ENCODE measurements around the gene RFTN1. TPM values are rescaled to one million over a fixed set of nuclear protein-coding genes. Genes with fewer than 3 reads are reported as not detected.

Gene RFTN1
- total and polyA plus RNA-seq, 2 experiments from 2014 or later: 3.3 to 7.2 TPM

DNA sequence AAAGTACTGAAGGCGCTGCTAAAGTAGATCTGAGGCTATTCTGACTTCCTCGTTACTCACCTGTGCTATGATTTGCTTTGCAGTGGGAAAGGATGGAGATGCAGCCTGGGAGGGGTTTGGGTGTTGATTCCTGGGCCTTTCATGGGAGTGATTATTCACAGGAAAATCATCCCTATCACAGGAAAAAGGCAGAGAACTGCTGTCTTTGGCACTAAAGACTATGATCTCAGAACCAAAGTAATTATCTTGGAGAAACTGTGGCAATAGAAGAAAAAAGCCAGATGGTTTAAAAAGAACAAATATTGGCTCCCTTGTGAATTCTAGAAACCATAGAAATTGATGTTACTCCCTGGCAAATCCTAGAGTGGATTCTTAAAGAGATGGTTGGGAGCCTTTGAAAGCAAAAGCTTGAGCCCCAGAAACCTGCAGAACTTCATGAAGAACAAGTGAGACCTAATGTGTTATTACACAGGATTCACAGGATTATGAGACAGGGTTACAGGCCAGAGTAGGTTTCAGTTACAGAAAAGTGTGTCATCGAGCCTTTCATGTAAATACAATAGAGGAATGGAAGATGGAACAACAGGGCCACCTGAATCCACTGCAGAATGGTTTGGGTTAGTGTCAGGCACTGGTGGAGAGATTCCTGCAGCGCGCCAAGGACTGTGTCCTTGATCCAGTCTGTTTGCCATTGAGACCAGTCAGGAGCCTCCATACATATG lies 162.7 kb downstream of the RFTN1 start (continued):
- TF ChIP-seq, protein P1, sequence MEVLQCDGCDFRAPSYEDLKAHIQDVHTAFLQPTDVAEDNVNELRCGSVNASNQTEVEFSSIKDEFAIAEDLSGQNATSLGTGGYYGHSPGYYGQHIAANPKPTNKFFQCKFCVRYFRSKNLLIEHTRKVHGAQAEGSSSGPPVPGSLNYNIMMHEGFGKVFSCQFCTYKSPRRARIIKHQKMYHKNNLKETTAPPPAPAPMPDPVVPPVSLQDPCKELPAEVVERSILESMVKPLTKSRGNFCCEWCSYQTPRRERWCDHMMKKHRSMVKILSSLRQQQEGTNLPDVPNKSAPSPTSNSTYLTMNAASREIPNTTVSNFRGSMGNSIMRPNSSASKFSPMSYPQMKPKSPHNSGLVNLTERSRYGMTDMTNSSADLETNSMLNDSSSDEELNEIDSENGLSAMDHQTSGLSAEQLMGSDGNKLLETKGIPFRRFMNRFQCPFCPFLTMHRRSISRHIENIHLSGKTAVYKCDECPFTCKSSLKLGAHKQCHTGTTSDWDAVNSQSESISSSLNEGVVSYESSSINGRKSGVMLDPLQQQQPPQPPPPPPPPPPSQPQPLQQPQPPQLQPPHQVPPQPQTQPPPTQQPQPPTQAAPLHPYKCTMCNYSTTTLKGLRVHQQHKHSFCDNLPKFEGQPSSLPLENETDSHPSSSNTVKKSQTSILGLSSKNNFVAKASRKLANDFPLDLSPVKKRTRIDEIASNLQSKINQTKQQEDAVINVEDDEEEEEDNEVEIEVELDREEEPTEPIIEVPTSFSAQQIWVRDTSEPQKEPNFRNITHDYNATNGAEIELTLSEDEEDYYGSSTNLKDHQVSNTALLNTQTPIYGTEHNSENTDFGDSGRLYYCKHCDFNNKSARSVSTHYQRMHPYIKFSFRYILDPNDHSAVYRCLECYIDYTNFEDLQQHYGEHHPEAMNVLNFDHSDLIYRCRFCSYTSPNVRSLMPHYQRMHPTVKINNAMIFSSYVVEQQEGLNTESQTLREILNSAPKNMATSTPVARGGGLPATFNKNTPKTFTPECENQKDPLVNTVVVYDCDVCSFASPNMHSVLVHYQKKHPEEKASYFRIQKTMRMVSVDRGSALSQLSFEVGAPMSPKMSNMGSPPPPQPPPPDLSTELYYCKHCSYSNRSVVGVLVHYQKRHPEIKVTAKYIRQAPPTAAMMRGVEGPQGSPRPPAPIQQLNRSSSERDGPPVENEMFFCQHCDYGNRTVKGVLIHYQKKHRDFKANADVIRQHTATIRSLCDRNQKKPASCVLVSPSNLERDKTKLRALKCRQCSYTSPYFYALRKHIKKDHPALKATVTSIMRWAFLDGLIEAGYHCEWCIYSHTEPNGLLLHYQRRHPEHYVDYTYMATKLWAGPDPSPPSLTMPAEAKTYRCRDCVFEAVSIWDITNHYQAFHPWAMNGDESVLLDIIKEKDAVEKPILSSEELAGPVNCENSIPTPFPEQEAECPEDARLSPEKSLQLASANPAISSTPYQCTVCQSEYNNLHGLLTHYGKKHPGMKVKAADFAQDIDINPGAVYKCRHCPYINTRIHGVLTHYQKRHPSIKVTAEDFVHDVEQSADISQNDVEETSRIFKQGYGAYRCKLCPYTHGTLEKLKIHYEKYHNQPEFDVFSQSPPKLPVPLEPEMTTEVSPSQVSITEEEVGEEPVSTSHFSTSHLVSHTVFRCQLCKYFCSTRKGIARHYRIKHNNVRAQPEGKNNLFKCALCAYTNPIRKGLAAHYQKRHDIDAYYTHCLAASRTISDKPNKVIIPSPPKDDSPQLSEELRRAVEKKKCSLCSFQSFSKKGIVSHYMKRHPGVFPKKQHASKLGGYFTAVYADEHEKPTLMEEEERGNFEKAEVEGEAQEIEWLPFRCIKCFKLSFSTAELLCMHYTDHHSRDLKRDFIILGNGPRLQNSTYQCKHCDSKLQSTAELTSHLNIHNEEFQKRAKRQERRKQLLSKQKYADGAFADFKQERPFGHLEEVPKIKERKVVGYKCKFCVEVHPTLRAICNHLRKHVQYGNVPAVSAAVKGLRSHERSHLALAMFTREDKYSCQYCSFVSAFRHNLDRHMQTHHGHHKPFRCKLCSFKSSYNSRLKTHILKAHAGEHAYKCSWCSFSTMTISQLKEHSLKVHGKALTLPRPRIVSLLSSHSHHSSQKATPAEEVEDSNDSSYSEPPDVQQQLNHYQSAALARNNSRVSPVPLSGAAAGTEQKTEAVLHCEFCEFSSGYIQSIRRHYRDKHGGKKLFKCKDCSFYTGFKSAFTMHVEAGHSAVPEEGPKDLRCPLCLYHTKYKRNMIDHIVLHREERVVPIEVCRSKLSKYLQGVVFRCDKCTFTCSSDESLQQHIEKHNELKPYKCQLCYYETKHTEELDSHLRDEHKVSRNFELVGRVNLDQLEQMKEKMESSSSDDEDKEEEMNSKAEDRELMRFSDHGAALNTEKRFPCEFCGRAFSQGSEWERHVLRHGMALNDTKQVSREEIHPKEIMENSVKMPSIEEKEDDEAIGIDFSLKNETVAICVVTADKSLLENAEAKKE (CRISPR knock-in tag; IDR thresholded peaks at IDR 0.05): no peak
- TF ChIP-seq EZH2phosphoT487 (IDR thresholded peaks at IDR 0.05; ENCODE audit: unreplicated experiment): no peak
- TF ChIP-seq NANOG (IDR thresholded peaks at IDR 0.05; ENCODE audit: borderline replicate concordance): no peak
- TF ChIP-seq JUNB (IDR thresholded peaks at IDR 0.05; ENCODE audit: unreplicated experiment): no peak
- TF ChIP-seq STAT1 (IDR thresholded peaks at IDR 0.05; ENCODE audit: unreplicated experiment): no peak
- no peak for TF ChIP-seq ZNF331 (CRISPR knock-in tag; IDR thresholded peaks at IDR 0.05; ENCODE audit: low read depth)
- no peak for TF ChIP-seq POLR2AphosphoS5 (IDR thresholded peaks at IDR 0.05; ENCODE audit: low read depth)
- TF ChIP-seq ZNF114 (CRISPR knock-in tag; IDR thresholded peaks at IDR 0.05): no peak
- TF ChIP-seq, protein P2, sequence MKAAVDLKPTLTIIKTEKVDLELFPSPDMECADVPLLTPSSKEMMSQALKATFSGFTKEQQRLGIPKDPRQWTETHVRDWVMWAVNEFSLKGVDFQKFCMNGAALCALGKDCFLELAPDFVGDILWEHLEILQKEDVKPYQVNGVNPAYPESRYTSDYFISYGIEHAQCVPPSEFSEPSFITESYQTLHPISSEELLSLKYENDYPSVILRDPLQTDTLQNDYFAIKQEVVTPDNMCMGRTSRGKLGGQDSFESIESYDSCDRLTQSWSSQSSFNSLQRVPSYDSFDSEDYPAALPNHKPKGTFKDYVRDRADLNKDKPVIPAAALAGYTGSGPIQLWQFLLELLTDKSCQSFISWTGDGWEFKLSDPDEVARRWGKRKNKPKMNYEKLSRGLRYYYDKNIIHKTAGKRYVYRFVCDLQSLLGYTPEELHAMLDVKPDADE (IDR thresholded peaks at IDR 0.05): no peak

Measured in GM23338 (cell line).